RKO (cell line): ENCODE results near the gene ABHD15.
"Not testable (repeated sequence)": the region's sequence is repeated elsewhere in the genome, so short reads cannot be mapped to it uniquely, and the experiment has no call there.

Source experiments
- DNase-seq: peaks from one replicate; pipeline ENCODE4 v3.0.0-alpha.2; 2016; ENCODE audit warnings: low spot score

ABHD15 gene

GRCh38 chr17:29568331-29569244 lies 1.8 kb upstream of the ABHD15 start, which contains the start of gene TP53I13:
TSS of gene TP53I13 (plus strand) at chr17:29568701. CDS start at chr17:29568759, 58 bp downstream.
- peak; percentile 90 for DNase-seq

GRCh38 chr17:29567554-29568330 lies 905 bp upstream of the ABHD15 start:
- peak; percentile 82 for DNase-seq

GRCh38 chr17:29567304-29567553 lies 392 bp upstream of the ABHD15 start:
- DNase-seq = peak; percentile 41

DNA sequence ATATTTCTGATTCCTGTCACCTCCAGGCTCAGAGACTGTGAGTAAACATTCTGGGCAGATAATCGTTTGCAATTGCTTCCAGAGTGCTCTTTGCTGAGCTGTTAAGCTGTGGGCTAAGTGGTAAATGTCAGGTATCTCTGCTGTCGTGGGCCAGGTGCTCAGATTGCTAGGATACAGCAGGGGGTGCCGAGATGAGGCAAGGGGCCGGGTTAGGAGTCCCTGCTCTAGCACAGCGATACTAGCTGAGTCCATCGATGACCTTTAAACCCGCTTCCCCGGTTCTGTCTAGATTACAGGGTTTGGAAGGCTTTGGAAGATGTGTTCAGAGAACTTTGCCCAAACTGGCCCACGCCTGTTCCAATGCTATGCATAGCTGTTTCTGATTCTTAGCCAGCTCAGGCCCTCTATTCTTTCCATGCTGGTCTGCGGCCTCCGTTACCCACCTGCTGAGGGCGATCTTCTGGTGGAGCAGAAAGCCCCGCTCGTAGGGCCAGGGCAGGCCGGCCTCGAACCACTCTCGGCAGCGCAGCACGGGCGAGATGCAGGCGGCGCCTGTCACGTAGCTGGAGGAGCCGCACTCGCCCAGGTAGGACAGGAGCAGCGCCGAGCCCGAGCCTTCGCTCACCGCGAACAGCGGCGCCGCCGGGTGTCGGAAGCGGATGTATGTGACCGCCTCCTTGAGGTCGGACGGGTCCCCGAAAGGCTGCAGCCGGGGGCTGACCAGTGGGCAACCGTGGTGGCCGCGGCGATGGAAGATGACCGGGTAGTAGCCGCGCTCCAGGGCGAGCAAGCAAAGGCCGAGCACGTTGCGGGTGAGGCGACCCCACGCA lies 979 bp downstream of the ABHD15 start:
- DNase-seq = peak; percentile 74

DNA sequence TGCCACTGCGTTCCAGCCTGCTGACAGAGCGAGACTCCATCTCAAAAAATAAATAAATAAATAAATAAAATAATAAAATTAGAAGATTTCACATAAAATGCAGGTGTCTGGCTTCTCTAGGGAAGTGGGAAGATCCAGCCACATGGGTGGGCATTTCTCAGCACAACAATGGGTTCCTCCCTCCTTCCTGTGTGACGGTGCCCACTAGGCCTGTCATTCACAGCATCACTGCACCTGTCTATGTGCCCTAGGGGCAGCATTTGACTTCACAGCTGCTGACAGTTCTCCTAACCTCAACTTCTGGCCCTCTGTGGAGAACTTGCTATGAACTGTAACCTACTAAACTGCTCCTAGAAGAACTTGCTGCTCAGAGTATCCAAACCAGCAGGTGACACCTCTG lies 3.0 kb downstream of the ABHD15 start:
- DNase-seq = no peak

- no peak for DNase-seq
Observed at GRCh38 chr17:29562615-29563014, 4.2 kb downstream of the ABHD15 start.

DNA sequence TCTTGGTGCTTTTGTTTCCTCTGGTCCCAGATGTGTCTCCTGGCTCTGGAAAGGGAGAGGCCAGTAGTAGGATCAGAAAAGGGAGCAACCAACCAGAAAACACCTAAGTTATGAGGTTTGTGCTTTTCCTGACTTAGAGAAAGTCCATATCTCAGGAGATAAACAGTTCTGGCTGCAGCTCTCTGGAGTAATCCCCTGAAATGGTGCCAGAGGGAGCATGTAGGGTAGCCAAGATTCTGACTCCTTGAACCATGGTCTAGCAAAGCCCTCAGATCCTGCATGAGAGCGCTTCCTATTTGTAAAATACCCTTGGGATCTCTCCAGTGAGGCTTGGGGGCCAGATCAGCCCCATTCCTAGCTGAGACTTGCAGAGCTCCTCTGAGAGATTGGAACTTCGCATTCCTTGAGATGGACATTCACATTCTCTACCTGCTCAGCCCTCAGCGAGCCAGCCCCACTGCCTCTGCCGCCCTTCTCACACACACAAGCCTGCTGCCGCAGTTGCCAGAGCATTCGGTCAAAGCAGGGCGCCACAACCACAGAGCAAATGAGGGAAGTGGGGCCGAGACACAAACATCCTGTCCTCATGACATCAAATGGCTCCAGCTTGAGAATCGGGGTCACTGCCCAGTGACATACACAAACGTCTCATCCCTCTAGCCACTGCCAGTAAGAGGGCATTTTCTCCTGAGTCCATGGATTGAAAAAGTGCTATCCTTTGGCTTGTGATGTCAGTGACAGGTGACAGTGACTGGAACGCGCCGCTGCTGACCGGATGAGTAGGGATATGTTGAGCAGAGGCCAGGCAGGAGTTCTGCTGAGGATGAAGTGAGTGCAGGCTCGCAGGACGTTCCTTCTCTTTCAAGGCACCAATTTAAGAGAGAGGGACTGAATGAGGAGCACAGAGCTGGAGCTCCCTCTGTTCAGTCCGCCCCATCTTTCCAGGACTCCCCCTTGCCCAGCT lies 5.0 kb downstream of the ABHD15 start:
- no peak for DNase-seq

DNA sequence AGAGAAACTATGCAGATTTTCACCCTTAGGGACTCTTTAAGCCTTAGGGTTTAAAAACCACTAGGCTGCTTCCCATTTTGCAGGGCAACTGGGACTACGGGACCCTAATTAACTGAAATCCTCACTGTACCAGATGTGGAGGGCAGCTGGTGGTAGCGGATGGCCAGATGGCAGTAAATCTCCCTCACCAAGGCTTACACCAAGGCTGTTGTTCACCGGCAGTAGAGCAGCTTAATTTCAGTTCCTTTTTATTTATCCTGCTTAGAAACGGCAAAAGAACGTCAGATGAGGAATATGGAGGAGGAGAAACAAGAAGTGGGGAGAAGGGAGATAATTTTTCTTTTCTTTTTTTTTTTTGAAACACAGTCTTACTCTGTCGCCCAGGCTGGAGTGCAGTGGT lies 6.5 kb downstream of the ABHD15 start:
- no peak for DNase-seq

GRCh38 chr17:29559640-29560039 lies 7.2 kb downstream of the ABHD15 start:
- DNase-seq = no peak

DNA sequence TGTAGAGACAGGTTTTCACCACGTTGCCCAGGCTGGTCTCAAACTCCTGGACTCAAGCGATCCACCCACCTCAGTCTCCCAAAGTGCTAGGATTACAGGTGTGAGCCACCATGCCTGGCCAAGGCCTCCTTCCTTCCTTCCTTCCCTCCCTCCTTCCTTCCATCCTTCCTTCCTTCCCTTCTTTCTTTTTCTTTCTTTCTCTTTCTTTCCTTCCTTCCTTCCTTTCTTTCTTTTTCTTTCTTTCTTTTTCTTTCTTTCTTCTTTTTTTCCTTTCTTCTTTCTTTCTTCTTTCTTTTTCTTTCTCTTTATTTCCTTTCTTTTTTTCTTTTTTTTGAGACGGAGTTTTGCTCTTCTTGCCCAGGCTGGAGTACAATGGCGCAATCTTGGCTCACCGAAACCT lies 8.7 kb downstream of the ABHD15 start:
- DNase-seq = not testable (repeated sequence)

GRCh38 chr17:29557739-29558116 lies 9.1 kb downstream of the ABHD15 start:
- DNase-seq = no peak

DNA sequence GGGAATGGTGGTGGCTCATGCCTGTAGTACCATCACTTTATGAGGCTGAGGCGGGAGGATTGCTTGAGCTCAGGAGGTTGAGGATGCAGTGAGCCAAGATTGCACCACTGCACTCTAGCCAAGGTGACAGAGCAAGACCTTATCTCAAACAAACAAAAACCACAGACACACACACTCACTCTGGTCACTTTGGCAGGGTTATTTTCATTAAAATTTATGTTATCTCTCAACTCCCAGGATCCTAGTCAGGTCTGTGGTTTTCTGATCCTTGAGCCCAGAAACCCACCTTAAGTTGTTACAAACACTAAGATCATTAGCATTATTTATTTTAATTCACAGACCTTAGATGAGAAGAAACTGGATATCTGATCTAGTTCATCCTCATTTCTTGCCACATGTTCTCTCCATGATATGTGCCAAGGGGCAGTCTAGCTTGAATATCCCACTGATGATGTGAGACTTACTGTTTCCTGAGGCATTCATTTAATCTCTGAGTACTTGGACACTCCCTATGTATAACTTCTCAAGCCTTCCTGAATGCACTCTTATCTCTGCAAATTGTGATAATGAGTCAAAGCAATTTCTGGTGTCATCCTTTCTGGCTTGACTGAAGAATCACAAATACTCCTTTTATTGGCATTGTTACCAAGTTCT lies 9.6 kb downstream of the ABHD15 start:
- no peak for DNase-seq

GRCh38 chr17:29555840-29556239 lies 11.0 kb downstream of the ABHD15 start:
- no peak for DNase-seq

DNA sequence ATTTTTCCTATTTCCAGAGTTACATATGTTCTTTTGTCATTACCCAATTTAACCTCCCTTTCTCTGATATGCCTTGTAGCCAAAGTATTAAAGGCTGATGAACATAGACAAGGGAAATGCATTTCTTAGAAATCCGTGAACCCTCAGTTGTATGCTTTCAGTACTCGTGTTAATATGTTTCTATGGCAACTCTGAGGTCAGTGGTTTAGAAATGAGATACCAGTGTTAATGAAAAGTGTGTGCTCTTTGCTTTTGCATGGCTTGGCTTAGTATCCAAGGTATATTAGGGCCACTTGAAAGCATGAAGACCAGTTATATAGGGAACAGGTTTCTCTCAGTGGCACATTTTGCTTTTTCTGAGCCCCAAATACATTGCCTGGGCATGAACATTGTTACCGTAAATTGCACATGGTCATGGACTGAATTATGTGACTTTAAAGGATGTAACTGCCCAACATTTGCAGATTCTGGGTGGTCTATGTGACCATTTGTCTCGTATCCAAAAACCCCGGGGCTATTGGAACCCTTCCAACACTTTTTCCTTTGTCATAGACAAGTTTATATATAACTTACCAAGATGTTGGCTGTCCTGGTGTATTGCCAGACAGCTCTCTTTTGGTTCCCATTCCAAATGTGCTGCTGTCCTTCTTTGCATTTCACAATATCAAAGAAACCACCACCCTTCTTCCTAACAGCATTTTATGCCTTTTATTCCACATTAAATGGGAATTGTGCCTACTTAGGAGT lies 17.5 kb downstream of the ABHD15 start:
- no peak for DNase-seq

DNA sequence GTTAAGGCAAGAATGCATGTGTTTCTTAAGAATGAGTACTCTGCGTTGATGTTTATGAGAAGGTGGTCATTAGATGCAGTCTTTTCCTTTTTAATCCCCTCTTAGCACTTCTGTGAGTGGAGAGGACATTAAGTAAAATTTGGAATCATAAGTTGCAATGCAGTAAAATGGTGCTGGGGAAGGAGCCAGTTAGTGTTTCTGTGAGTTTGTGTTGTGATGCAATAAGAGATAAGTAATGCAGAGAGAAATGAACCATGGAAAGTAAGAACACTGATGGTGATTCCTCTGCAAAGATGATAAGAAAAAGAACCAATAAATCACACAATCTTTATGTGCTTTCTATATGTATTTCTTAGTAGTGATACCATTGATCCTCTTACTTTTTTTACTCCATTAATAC lies 20.0 kb downstream of the ABHD15 start:
- no peak for DNase-seq

- DNase-seq = no peak
Observed at GRCh38 chr17:29546085-29546484, 20.8 kb downstream of the ABHD15 start.

- DNase-seq = no peak
Observed at GRCh38 chr17:29544066-29544465, 22.8 kb downstream of the ABHD15 start.

DNA sequence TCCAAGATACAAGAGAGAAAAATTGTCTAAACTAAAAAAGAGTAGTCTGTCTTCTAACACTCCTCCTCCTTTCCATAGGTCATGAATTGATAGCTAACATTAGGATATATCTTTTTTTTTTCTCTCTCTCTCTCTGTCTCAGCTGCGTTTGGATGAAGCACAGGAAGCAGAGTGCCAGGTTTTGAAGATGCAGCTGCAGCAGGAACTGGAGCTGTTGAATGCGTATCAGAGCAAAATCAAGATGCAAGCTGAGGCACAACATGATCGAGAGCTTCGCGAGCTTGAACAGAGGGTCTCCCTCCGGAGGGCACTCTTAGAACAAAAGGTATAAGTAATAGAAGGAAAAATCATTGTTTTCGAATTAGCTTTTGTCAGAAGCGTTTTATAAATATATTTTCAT lies 32.9 kb downstream of the ABHD15 start:
- no peak for DNase-seq

DNA sequence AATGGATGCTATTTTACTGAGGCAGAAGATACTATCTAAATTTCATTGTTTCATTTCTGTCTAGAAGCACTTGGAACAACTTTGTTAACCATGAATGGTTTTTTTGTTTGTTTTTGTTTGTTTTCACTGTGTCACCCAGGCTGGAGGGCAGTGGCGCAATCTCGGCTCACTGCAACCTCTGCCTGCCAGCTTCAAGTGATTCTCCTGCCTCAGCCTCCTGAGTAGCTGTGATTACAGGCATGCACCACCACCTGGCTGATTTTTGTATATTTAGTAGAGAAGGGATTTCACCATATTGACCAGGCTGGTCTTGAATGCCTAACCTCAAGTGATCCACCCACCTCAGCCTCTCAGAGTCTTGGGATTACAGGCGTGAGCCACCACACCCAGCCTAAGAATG lies 40.5 kb downstream of the ABHD15 start:
- no peak for DNase-seq

GRCh38 chr17:29524692-29525091 lies 42.1 kb downstream of the ABHD15 start:
- DNase-seq = no peak
